AG04449 (cell line): ENCODE measurements around the gene PAK1IP1.
"Not testable (repeated sequence)": the region's sequence is repeated elsewhere in the genome, so short reads cannot be mapped to it uniquely, and the experiment has no call there.

Experiments
- CTCF ChIA-PET: fragments of 350-600 bp; formaldehyde crosslinking; extraction: SDS; loops from one replicate; lab custom pipeline; 2021; ENCODE audit warnings: antibody characterized with exemption; lab: Yijun Ruan, JAX
- POLR2A ChIA-PET: fragments of 400-600, 350-600 bp; formaldehyde crosslinking; extraction: SDS; loops from one replicate; lab custom pipeline; 2020; ENCODE audit warnings: antibody characterized with exemption, inconsistent platforms; lab: Yijun Ruan, JAX
- DNase-seq: peaks from one replicate; pipeline ENCODE4 v3.0.0-alpha.2; 2010; ENCODE audit warnings: low read depth, low spot score
- H3K4me3 ChIP-seq: 2 replicates; pipeline ENCODE4 v1.5.1; 2011; ENCODE audit warnings: low read depth, mild to moderate bottlenecking, control low read depth, low read length
- CTCF ChIP-seq: IDR thresholded peaks from one replicate; pipeline ENCODE4 v1.5.1; 2011; ENCODE audit warnings: mild to moderate bottlenecking, moderate library complexity, low read length, control low read depth, inconsistent platforms; ENCODE audit not compliant: insufficient read depth; ENCODE audit errors: missing control alignments

Gene PAK1IP1

GRCh38 chr6:10694302-10695085 is at the start of gene PAK1IP1, which contains the start of gene C6orf52:
PAK1IP1 (plus strand) TSS chr6:10694972; CDS start chr6:10694986, 14 bp downstream.
C6orf52 (minus strand) TSS chr6:10694616; CDS start chr6:10687550, 7,066 bp downstream.
- CTCF ChIA-PET = interaction anchor here (1.0 kb wide), 1 partner anchor 29 kb away, joined by 4 read pairs; no protein-coding TSS in a partner anchor
- peak within 1 kb of the TSS; percentile 99 for H3K4me3 ChIP-seq
- POLR2A ChIA-PET = interaction anchor here (0.6 to 1.8 kb wide), 6 partner anchors 27 to 356 kb away, joined by 3 to 20 read pairs (median 4); partner anchors contain the start of gene TMEM14C
- no peak for TF ChIP-seq CTCF
- DNase-seq = peak; percentile 55

- no peak for TF ChIP-seq CTCF
- no peak for DNase-seq
- POLR2A ChIA-PET = no interaction called here
- H3K4me3 ChIP-seq = no peak overlapping the region
- CTCF ChIA-PET = no interaction called here
Measured at GRCh38 chr6:10655508-10656055, 39.2 kb upstream of the PAK1IP1 start.

- POLR2A ChIA-PET = no interaction called here
- CTCF ChIA-PET = no interaction called here
- no peak for DNase-seq
- peak overlapping the region; percentile 47 for H3K4me3 ChIP-seq
- TF ChIP-seq CTCF = no peak
Measured at GRCh38 chr6:10658910-10659698, 35.7 kb upstream of the PAK1IP1 start.

GRCh38 chr6:10659699-10660348 is 34.9 kb upstream of the PAK1IP1 start:
- POLR2A ChIA-PET = no interaction called here
- CTCF ChIA-PET = no interaction called here
- H3K4me3 ChIP-seq = peak overlapping the region; percentile 47

GRCh38 chr6:10660431-10661191 is 34.2 kb upstream of the PAK1IP1 start:
- H3K4me3 ChIP-seq, POLR2A ChIA-PET, DNase-seq, CTCF ChIA-PET: not testable (repeated sequence)

More at GRCh38 chr6:10659699-10660348, 34.9 kb upstream of the PAK1IP1 start:
- no peak for DNase-seq
- TF ChIP-seq CTCF = no peak

GRCh38 chr6:10662207-10662606 is 32.6 kb upstream of the PAK1IP1 start:
- CTCF ChIA-PET = no interaction called here
- no peak for DNase-seq
- no peak overlapping the region for H3K4me3 ChIP-seq
- TF ChIP-seq CTCF = no peak
- POLR2A ChIA-PET = no interaction called here
